ENCODE results near the gene BUD31.

BUD31 gene

DNA sequence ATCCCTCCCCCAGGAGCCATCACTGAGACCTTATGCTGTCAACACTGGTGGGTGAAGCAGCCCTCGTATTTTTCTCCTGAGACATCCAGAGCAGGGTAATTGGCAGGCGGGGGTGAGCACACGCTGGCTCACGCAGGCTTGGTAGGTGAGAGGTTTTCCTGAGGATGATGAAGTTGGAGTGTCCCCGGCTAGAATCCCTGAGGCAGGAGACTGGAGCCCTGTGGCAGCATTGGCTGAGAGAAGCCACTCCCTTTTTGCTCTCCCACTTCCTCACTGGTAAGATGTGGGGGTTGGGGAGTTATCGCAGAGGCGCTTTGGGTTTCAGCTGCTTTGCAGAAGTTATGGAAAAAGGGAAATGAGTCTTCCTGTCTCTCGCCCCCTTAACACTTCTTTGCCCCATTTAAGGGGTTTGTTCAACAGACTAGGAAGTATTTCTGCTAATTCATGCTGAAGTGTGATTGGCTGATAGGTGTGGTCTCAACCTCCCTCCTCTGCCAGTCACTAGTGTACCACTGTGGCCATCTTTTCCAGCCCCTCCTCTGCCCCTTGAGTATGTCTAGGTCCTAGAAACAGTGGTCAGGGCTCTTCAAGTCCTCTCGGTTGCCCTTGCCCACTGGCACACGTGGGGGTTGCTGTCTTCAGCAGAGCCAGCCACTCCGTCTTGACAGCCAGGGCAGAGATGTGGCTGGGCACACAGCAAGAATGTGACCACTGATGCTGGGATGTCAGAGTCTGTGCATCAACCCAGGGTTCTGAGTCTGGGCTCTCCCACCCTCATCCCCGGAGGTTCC lies 28.5 kb upstream of the BUD31 start (continued):
- TF ChIP-seq, protein P1, sequence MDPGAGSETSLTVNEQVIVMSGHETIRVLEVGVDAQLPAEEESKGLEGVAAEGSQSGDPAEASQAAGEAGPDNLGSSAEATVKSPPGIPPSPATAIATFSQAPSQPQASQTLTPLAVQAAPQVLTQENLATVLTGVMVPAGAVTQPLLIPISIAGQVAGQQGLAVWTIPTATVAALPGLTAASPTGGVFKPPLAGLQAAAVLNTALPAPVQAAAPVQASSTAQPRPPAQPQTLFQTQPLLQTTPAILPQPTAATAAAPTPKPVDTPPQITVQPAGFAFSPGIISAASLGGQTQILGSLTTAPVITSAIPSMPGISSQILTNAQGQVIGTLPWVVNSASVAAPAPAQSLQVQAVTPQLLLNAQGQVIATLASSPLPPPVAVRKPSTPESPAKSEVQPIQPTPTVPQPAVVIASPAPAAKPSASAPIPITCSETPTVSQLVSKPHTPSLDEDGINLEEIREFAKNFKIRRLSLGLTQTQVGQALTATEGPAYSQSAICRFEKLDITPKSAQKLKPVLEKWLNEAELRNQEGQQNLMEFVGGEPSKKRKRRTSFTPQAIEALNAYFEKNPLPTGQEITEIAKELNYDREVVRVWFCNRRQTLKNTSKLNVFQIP (CRISPR knock-in tag; IDR thresholded peaks at IDR 0.05; ENCODE audit: borderline replicate concordance, low read depth): no peak
- TF ChIP-seq, protein P2, sequence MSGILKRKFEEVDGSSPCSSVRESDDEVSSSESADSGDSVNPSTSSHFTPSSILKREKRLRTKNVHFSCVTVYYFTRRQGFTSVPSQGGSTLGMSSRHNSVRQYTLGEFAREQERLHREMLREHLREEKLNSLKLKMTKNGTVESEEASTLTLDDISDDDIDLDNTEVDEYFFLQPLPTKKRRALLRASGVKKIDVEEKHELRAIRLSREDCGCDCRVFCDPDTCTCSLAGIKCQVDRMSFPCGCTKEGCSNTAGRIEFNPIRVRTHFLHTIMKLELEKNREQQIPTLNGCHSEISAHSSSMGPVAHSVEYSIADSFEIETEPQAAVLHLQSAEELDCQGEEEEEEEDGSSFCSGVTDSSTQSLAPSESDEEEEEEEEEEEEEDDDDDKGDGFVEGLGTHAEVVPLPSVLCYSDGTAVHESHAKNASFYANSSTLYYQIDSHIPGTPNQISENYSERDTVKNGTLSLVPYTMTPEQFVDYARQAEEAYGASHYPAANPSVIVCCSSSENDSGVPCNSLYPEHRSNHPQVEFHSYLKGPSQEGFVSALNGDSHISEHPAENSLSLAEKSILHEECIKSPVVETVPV (CRISPR knock-in tag; IDR thresholded peaks at IDR 0.05): no peak
- TF ChIP-seq SNAI2 (CRISPR knock-in tag; IDR thresholded peaks at IDR 0.05) (no peak), ZNF70 (CRISPR knock-in tag; IDR thresholded peaks at IDR 0.05) (no peak), ZC3H10 (CRISPR knock-in tag; IDR thresholded peaks at IDR 0.05) (no peak), ISL1 (CRISPR knock-in tag; IDR thresholded peaks at IDR 0.05) (no peak), ZNF8 (CRISPR knock-in tag; IDR thresholded peaks at IDR 0.05) (no peak)

DNA sequence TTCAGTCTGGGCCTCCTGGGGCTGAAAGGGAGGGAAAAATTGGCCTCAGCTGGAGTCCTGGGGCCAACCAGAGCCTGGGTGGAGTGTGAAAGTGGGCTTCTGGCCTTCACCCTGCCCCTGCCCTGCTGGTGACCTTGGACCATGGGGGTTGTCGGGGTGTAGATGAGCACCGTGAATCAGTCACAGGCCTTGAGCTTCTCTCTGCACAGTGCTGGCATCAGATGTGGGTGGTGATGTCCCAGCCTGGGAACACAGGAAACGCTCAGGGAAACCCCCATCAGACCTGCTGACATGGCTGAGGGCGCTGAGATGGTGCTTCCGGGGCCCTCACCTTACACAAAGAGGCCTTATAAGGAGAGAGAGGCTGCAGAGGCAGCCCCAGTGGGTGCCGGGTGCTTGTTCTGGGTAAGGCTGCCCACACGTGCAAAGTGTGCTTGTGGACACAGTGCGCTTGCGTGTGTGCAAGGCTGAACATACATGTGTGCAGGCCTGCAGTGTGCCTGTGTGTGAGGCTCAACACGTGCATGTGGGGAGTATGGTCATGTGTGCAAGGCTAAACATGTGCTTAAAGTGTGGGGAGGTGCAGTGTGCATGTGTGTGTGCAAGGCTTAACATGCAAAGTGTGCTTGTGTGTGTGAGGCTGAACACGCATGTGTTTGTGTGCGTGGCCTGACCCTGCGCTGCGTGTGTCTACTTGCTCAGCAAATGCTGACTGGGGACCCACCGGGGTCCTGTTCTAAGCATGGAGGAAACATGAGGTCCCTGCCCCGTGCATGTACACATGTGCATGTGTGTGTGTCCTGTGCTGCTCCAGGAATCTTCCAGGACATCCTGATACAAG lies 27.7 kb upstream of the BUD31 start:
- TF ChIP-seq ESRRG (CRISPR knock-in tag; IDR thresholded peaks at IDR 0.05) (no peak), ZNF565 (CRISPR knock-in tag; conservative IDR thresholded peaks at IDR 0.05; ENCODE audit: low read depth) (no peak), ZC3H10 (CRISPR knock-in tag; IDR thresholded peaks at IDR 0.05) (no peak), ARNTL (CRISPR knock-in tag; IDR thresholded peaks at IDR 0.05; ENCODE audit: borderline replicate concordance, low read depth) (no peak), CSDC2 (CRISPR knock-in tag; IDR thresholded peaks at IDR 0.05) (no peak), ZNF8 (CRISPR knock-in tag; IDR thresholded peaks at IDR 0.05) (no peak), OSR1 (CRISPR knock-in tag; IDR thresholded peaks at IDR 0.05) (no peak), TOX (CRISPR knock-in tag; IDR thresholded peaks at IDR 0.05; ENCODE audit: borderline replicate concordance) (no peak)
- TF ChIP-seq, protein P3, sequence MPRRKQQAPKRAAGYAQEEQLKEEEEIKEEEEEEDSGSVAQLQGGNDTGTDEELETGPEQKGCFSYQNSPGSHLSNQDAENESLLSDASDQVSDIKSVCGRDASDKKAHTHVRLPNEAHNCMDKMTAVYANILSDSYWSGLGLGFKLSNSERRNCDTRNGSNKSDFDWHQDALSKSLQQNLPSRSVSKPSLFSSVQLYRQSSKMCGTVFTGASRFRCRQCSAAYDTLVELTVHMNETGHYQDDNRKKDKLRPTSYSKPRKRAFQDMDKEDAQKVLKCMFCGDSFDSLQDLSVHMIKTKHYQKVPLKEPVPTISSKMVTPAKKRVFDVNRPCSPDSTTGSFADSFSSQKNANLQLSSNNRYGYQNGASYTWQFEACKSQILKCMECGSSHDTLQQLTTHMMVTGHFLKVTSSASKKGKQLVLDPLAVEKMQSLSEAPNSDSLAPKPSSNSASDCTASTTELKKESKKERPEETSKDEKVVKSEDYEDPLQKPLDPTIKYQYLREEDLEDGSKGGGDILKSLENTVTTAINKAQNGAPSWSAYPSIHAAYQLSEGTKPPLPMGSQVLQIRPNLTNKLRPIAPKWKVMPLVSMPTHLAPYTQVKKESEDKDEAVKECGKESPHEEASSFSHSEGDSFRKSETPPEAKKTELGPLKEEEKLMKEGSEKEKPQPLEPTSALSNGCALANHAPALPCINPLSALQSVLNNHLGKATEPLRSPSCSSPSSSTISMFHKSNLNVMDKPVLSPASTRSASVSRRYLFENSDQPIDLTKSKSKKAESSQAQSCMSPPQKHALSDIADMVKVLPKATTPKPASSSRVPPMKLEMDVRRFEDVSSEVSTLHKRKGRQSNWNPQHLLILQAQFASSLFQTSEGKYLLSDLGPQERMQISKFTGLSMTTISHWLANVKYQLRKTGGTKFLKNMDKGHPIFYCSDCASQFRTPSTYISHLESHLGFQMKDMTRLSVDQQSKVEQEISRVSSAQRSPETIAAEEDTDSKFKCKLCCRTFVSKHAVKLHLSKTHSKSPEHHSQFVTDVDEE (CRISPR knock-in tag; IDR thresholded peaks at IDR 0.05): no peak
- TF ChIP-seq, protein P4, sequence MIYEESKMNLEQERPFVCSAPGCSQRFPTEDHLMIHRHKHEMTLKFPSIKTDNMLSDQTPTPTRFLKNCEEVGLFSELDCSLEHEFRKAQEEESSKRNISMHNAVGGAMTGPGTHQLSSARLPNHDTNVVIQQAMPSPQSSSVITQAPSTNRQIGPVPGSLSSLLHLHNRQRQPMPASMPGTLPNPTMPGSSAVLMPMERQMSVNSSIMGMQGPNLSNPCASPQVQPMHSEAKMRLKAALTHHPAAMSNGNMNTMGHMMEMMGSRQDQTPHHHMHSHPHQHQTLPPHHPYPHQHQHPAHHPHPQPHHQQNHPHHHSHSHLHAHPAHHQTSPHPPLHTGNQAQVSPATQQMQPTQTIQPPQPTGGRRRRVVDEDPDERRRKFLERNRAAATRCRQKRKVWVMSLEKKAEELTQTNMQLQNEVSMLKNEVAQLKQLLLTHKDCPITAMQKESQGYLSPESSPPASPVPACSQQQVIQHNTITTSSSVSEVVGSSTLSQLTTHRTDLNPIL (CRISPR knock-in tag; IDR thresholded peaks at IDR 0.05; ENCODE audit: low read depth): no peak
- no peak; the same call in 2 of the 3 replicates for ATAC-seq

DNA sequence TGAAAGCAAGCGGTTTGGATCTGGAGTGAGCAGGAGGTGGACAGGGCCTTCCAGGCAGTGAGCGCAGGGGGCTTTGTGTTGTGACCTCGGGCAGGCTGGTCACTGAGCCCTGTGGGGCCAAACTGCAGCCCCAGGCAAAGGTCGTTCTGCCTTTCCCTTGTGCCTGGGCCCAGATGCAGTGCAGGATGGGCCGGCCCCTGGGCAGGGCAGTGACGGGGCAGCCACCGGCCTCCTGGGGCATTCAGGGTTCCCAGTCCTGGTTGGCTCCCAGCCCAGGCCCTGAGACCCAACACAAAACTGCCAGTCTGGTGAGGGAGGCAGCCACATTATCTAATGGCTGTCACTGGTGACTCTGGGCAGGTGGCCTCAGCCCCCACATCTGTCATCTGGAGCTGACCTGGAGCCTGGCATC lies 27.1 kb upstream of the BUD31 start:
- no peak for TF ChIP-seq RARB (CRISPR knock-in tag; IDR thresholded peaks at IDR 0.05)
- TF ChIP-seq, protein P4 (CRISPR knock-in tag; IDR thresholded peaks at IDR 0.05; ENCODE audit: low read depth): no peak
- no peak; the same call in 2 of the 3 replicates for ATAC-seq

DNA sequence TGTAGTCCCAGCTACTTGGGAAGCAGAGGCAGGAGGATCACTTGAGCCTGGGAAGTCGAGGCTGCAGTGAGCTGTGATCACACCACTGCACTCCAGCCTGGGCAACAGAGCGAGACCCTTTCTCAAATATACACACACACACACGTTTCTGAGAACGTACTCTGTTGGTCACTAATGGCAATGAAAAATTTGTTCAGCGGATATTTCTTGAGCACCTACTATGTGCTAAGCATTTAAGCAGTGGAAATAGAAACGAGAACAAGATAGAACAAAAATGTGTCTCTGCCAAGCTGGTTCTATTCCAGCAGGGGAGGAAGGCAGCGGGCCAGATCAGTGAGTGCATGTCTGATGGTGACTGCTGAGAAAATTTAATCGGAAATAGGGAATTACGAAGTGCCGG lies 25.6 kb upstream of the BUD31 start:
- TF ChIP-seq PPARA (CRISPR knock-in tag; IDR thresholded peaks at IDR 0.05; ENCODE audit: borderline replicate concordance) (no peak), ZNF8 (CRISPR knock-in tag; IDR thresholded peaks at IDR 0.05) (no peak)
- ATAC-seq: no peak

All from SK-N-SH treated with all-trans-retinoic acid at 6 μM for 48 hours (cell line).